Skeletal muscle tissue (tissue), 4 donors: ENCODE results near the gene AFDN. TPM values are rescaled to one million over a fixed set of nuclear protein-coding genes. Genes with fewer than 3 reads are reported as not detected.

Source experiments
- H3K27ac ChIP-seq: one replicate; pipeline ENCODE4 v1.7.0; 2013; ENCODE audit warnings: mild to moderate bottlenecking, low read depth, low read length, inconsistent platforms
- H3K27me3 ChIP-seq, 3 donors: one replicate each; pipeline ENCODE4 v1.7.0; 2013; ENCODE audit warnings: low read length in 3 of 3; ENCODE audit not compliant: control insufficient read depth in 3 of 3, insufficient read depth in 3 of 3
- H3K36me3 ChIP-seq, 3 donors: one replicate each; pipeline ENCODE4 v1.7.0; 2013; ENCODE audit warnings: low read length in 3 of 3; ENCODE audit not compliant: control insufficient read depth in 3 of 3, insufficient read depth in 3 of 3
- H3K4me1 ChIP-seq, 3 donors: one replicate each; pipeline ENCODE4 v1.7.0; 2013; ENCODE audit warnings: low read length in 3 of 3, mild to moderate bottlenecking in 3 of 3; ENCODE audit not compliant: control insufficient read depth in 3 of 3, insufficient read depth in 3 of 3
- H3K4me3 ChIP-seq, 3 donors: one replicate each; pipeline ENCODE4 v1.7.0; 2013; ENCODE audit warnings: low read length in 3 of 3
- H3K9ac ChIP-seq, 3 donors: one replicate each; pipeline ENCODE4 v1.7.0; 2013; ENCODE audit warnings: low read length in 3 of 3, mild to moderate bottlenecking in 3 of 3, moderate library complexity in 2 of 3, low read depth in 1 of 3
- H3K9me3 ChIP-seq, 3 donors: one replicate each; pipeline ENCODE4 v1.7.0; 2013; ENCODE audit warnings: low read length in 3 of 3; ENCODE audit not compliant: control insufficient read depth in 3 of 3
- total RNA-seq: library from RNA; depleted of rRNA; stranded (reverse); fragments of >200 nt; gene quantifications from one replicate; pipeline ENCODE4 v1.2.3, GENCODE V29; 2014
- donor health status: Osteomylitis.

AFDN gene
- total RNA-seq, 1 donor from 2014 or later: 40.7 TPM

GRCh38 chr6:167954151-167954550, 127.4 kb downstream of the AFDN start:
- H3K27ac ChIP-seq: no peak overlapping the region
- H3K4me1 ChIP-seq: peaks cover 0 to 5% (median 0%) of the 10 kb centered on the region in 3 donors
- H3K27me3 ChIP-seq: no peaks in the 10 kb centered on the region
- H3K4me3 ChIP-seq: no peak overlapping the region
- H3K9ac ChIP-seq: no peak overlapping the region
- H3K36me3 ChIP-seq: peaks cover 20 to 33% (median 26%) of the 10 kb centered on the region in 3 donors
- H3K9me3 ChIP-seq: no peaks in the 10 kb centered on the region

DNA sequence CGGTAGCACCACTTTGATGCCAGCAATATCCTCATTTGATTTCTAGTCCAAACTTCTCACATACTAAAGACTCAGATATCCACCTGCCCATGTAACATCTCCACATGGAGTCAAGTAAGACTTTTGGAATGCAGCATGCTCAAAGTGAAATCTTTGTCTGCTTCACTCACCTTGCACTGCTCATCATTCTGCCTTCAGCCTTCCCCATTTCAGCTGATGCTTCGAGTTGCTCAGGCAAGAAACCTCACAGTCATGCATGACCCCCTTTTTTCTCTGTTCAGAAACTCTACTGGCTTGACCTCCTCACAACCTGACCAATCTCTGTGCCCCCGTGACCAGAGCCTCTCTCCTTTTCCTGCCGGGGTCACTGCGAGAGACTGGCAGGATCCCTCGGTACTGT, 129.8 kb downstream of the AFDN start:
- Histone ChIP-seq H3K9ac (no peak overlapping the region), H3K4me3 (no peak overlapping the region), H3K36me3 (peaks cover 8 to 17% (median 11%) of the 10 kb centered on the region in 3 donors), H3K4me1 (peaks cover 0 to 5% (median 0%) of the 10 kb centered on the region in 3 donors), H3K27me3 (no peaks in the 10 kb centered on the region), H3K9me3 (no peaks in the 10 kb centered on the region), H3K27ac (no peak overlapping the region)

DNA sequence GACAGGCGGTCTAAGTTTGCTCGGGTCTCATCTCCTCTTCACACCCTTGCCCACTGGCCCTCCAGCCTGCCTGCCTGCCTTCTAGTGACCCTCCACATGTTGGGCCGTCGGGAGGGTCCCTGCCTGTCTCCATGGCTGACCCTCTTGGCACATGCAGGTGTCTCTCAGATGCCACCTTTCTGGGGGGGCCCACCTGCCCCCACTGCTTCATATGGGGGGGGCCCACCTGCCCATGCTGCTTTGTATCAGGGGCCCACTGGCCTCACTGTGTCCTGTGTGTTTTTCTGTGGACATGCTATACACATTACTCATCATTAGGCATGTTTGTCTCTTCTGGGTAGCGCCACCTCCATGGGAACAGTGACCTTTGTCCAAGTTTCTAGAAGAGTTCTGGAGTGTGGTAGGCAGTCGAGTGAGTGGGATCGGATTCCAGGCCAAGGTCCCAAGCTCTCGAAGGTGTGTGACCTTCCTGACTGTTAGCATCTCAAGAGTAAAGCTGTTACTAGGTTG, 130.3 kb downstream of the AFDN start:
- Histone ChIP-seq H3K9me3 (no peaks in the 10 kb centered on the region), H3K27ac (no peak overlapping the region), H3K9ac (no peak overlapping the region), H3K4me3 (no peak overlapping the region), H3K36me3 (peaks cover 2 to 11% (median 5%) of the 10 kb centered on the region in 3 donors), H3K4me1 (peaks cover 0 to 5% (median 0%) of the 10 kb centered on the region in 3 donors), H3K27me3 (no peaks in the 10 kb centered on the region)

DNA sequence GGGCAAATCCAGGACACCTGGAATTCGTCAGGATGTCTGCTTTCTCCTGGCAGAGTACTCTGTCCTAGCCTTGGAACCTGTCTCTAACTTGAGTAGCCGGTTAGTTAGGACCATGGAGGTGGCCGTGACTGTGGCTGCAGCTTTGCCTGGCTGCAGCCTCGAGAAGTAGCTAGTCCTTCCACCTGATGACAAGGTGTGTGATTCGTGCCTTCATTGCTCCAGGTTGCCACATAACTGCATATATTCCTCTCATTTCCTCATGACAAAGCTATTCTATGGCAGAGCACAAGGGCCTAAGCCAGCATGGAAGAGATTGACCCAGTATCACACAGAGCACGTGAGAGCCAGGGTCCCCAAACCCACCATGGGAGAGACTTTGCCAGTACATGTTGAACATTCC, 130.9 kb downstream of the AFDN start:
- no peak overlapping the region for H3K27ac ChIP-seq
- no peak overlapping the region for H3K9ac ChIP-seq
- H3K36me3 ChIP-seq: peaks cover 2 to 10% (median 3%) of the 10 kb centered on the region in 3 donors
- H3K27me3 ChIP-seq: no peaks in the 10 kb centered on the region
- peaks cover 0 to 7% (median 0%) of the 10 kb centered on the region in 3 donors for H3K4me1 ChIP-seq
- no peak overlapping the region for H3K4me3 ChIP-seq
- H3K9me3 ChIP-seq: no peaks in the 10 kb centered on the region

GRCh38 chr6:167960579-167960978, 133.9 kb downstream of the AFDN start:
- no peaks in the 10 kb centered on the region for H3K9me3 ChIP-seq
- peaks cover 0 to 9% (median 0%) of the 10 kb centered on the region in 3 donors for H3K4me1 ChIP-seq
- no peak overlapping the region for H3K9ac ChIP-seq
- no peaks in the 10 kb centered on the region for H3K27me3 ChIP-seq
- no peak overlapping the region for H3K27ac ChIP-seq
- peaks cover 5 to 11% (median 7%) of the 10 kb centered on the region in 3 donors for H3K36me3 ChIP-seq
- no peak overlapping the region for H3K4me3 ChIP-seq

GRCh38 chr6:167962711-167963110, 136.0 kb downstream of the AFDN start:
- Histone ChIP-seq H3K4me1 (peaks cover 0 to 11% (median 0%) of the 10 kb centered on the region in 3 donors), H3K27ac (no peak overlapping the region)

GRCh38 chr6:167963589-167964057, 136.9 kb downstream of the AFDN start:
- Histone ChIP-seq H3K9ac (no peak overlapping the region), H3K4me3 (no peak overlapping the region), H3K27ac (no peak overlapping the region), H3K4me1 (peaks cover 0 to 11% (median 0%) of the 10 kb centered on the region in 3 donors), H3K27me3 (no peaks in the 10 kb centered on the region), H3K9me3 (no peaks in the 10 kb centered on the region), H3K36me3 (peaks cover 4 to 22% (median 16%) of the 10 kb centered on the region in 3 donors)

More at GRCh38 chr6:167962711-167963110, 136.0 kb downstream of the AFDN start:
- Histone ChIP-seq H3K9ac (no peak overlapping the region), H3K36me3 (peaks cover 3 to 22% (median 15%) of the 10 kb centered on the region in 3 donors), H3K27me3 (no peaks in the 10 kb centered on the region), H3K9me3 (no peaks in the 10 kb centered on the region), H3K4me3 (no peak overlapping the region)

GRCh38 chr6:167965592-167966539, 139.2 kb downstream of the AFDN start:
- H3K36me3 ChIP-seq: peaks cover 10 to 30% (median 21%) of the 10 kb centered on the region in 3 donors
- no peak overlapping the region for H3K27ac ChIP-seq
- H3K9me3 ChIP-seq: no peaks in the 10 kb centered on the region
- peaks cover 0 to 11% (median 0%) of the 10 kb centered on the region in 3 donors for H3K4me1 ChIP-seq
- H3K27me3 ChIP-seq: no peaks in the 10 kb centered on the region
- no peak overlapping the region for H3K4me3 ChIP-seq
- H3K9ac ChIP-seq: peak overlapping the region in 1 of 3 donors; percentile 14

GRCh38 chr6:167966540-167966905, 139.8 kb downstream of the AFDN start:
- no peak overlapping the region for H3K9ac ChIP-seq
- H3K27me3 ChIP-seq: no peaks in the 10 kb centered on the region
- no peak overlapping the region for H3K27ac ChIP-seq
- peaks cover 0 to 11% (median 0%) of the 10 kb centered on the region in 3 donors for H3K4me1 ChIP-seq
- no peak overlapping the region for H3K4me3 ChIP-seq
- no peaks in the 10 kb centered on the region for H3K9me3 ChIP-seq
- peaks cover 10 to 30% (median 21%) of the 10 kb centered on the region in 3 donors for H3K36me3 ChIP-seq

DNA sequence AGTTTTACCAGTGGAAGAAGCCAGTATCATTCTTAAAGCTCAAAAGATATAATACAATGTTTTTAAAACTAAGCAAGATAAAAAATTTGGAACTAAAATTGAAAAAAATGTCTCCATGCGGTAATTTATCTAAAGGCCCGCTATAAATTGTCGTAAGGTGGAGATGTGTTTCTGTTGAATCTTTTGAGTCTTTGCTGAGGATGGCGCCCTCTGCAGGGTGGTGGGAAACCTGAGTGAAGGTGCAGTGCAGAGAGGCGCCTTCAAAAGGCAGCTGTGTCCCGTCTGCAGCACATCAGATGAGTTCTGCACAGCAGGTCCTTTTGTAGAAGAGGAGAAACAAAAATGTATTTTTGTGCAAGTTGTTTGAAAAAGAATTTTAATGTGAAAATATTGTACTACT, 141.4 kb downstream of the AFDN start:
- Histone ChIP-seq H3K27me3 (no peaks in the 10 kb centered on the region), H3K9me3 (no peaks in the 10 kb centered on the region), H3K27ac (no peak overlapping the region), H3K36me3 (peaks cover 15 to 27% (median 15%) of the 10 kb centered on the region in 3 donors), H3K9ac (no peak overlapping the region), H3K4me1 (peaks cover 0 to 11% (median 0%) of the 10 kb centered on the region in 3 donors), H3K4me3 (no peak overlapping the region)
